K562 (cell line): ENCODE results near the gene RGS3. TPM values are rescaled to one million over a fixed set of nuclear protein-coding genes. Genes with fewer than 3 reads are reported as not detected.

Experiments
- ATAC-seq: fragments of 200-7000 bp; cut with Tn5 transposase; 3 replicates; pipeline ENCODE4 v1.9.1; 2020; ENCODE audit warnings: moderate library complexity
- BruUV-seq: library from RNA; stranded (reverse); fragments of 400-500 nt; replicated peaks from 2 replicates; lab custom pipeline; 2021; lab: Mats Ljungman, UMichigan
- CTCF ChIA-PET: fragments of 300-600 bp; formaldehyde crosslinking; extraction: SDS; loops from one replicate; lab custom pipeline; 2021; ENCODE audit warnings: low intra/inter-chr PET ratio; lab: Yijun Ruan, JAX
- POLR2A ChIA-PET: fragments of 300-600, 350-650 bp; sonication (Branson Sonifier 250); formaldehyde crosslinking; extraction: SDS; loops from one replicate; lab custom pipeline; 2021; ENCODE audit warnings: antibody characterized with exemption, inconsistent platforms; lab: Yijun Ruan, JAX
- DNase-seq, 4 experiments: peaks; one replicate each; pipeline versions ENCODE4 v3.0.0 to v3.0.0-alpha.2; 2011 to 2018; ENCODE audit warnings: low spot score in 3 of 4, mixed read lengths in 3 of 4; ENCODE audit errors: extremely low read depth in 1 of 4
- FAIRE-seq: peaks from 2 replicates; lab custom pipeline; 2011; peaks lifted over from hg19 to GRCh38; lab: Jason Lieb, UNC
- H2AFZ ChIP-seq: 2 replicates; pipeline ENCODE4 v1.6.0; 2011; ENCODE audit warnings: low read depth, low read length, control low read depth, inconsistent platforms
- H3K27ac ChIP-seq: fragments of 200-600 bp; 3 replicates; pipeline ENCODE4 v1.8.0; 2011; ENCODE audit warnings: low read depth, mild to moderate bottlenecking, control low read depth, inconsistent platforms, low read length, moderate library complexity, mixed read lengths; ENCODE audit errors: extremely low read depth
- H3K27me3 ChIP-seq, 2 experiments: fragments of 300-600 bp in 1 of 2; 2 replicates in 1 of 2; 3 replicates in 1 of 2; pipeline versions ENCODE4 v1.6.0 to v1.8.0; 2011; ENCODE audit warnings: inconsistent platforms in 2 of 2, low read length in 2 of 2, mild to moderate bottlenecking in 1 of 2, mixed read lengths in 1 of 2, moderate library complexity in 1 of 2; ENCODE audit not compliant: control insufficient read depth in 2 of 2, insufficient read depth in 2 of 2
- H3K36me3 ChIP-seq: fragments of 300-600 bp; 3 replicates; pipeline ENCODE4 v1.8.0; 2011; ENCODE audit warnings: mild to moderate bottlenecking, low read length, inconsistent platforms; ENCODE audit not compliant: control insufficient read depth, insufficient read depth
- H3K4me1 ChIP-seq, 2 experiments: fragments of 200-600 bp in 1 of 2; replicated peaks in 1 of 2; 2 replicates in 1 of 2; 3 replicates in 1 of 2; pipeline versions ENCODE4 v1.5.1 to v1.8.0; 2011; ENCODE audit warnings: inconsistent platforms in 2 of 2, low read length in 2 of 2, mild to moderate bottlenecking in 1 of 2, mixed read lengths in 1 of 2, moderate library complexity in 1 of 2; ENCODE audit not compliant: control insufficient read depth in 2 of 2, insufficient read depth in 2 of 2
- H3K4me2 ChIP-seq: 2 replicates; pipeline ENCODE4 v1.6.1; 2011; ENCODE audit warnings: low read length, control low read depth, inconsistent platforms, mixed read lengths; ENCODE audit not compliant: insufficient read depth
- H3K4me3 ChIP-seq: fragments of 200-600 bp; sonication (generic), shearing (Covaris generic); 2 replicates; pipeline ENCODE4 v1.5.1; 2016; ENCODE audit warnings: control low read depth, inconsistent platforms
- H3K79me2 ChIP-seq: fragments of 200-600 bp; 3 replicates; pipeline ENCODE4 v1.8.0; 2011; ENCODE audit warnings: low read length, inconsistent platforms; ENCODE audit not compliant: control insufficient read depth, insufficient read depth
- H3K9ac ChIP-seq, 2 experiments: 2 replicates each; pipeline versions ENCODE4 v1.6.0 to v1.6.1; 2011; ENCODE audit warnings: low read depth in 2 of 2, low read length in 2 of 2, control low read depth in 1 of 2, inconsistent platforms in 1 of 2, mild to moderate bottlenecking in 1 of 2, mixed read lengths in 1 of 2; ENCODE audit not compliant: insufficient read depth in 1 of 2
- H3K9me1 ChIP-seq: one replicate; pipeline ENCODE4 v1.6.0; 2011; ENCODE audit warnings: inconsistent platforms, mild to moderate bottlenecking, low read length, moderate library complexity; ENCODE audit not compliant: control insufficient read depth, insufficient read depth
- H3K9me3 ChIP-seq: replicated peaks from 2 replicates; pipeline ENCODE4 v1.5.1; 2011; ENCODE audit warnings: low read depth, low read length, inconsistent platforms; ENCODE audit not compliant: control insufficient read depth, insufficient read depth
- H4K20me1 ChIP-seq: replicated peaks from 2 replicates; pipeline ENCODE4 v1.6.1; 2011; ENCODE audit warnings: low read length, inconsistent platforms, mixed read lengths; ENCODE audit not compliant: control insufficient read depth, insufficient read depth
- ELF2 ChIP-seq: fragments of 250-450 bp; sonication (Bioruptor Pico); IDR thresholded peaks from 2 replicates; pipeline ENCODE4 v1.5.0; 2021; ENCODE audit warnings: mild to moderate bottlenecking
- HDAC2 ChIP-seq: fragments of 450-650 bp; IDR thresholded peaks from 2 replicates; pipeline ENCODE4 v1.6.1; 2016; ENCODE audit warnings: mild to moderate bottlenecking
- HDAC3 ChIP-seq: fragments of 450-650 bp; IDR thresholded peaks from 2 replicates; pipeline ENCODE4 v1.6.1; 2018; ENCODE audit warnings: borderline replicate concordance, mild to moderate bottlenecking, moderate library complexity; ENCODE audit not compliant: partially characterized antibody
- IRF1 ChIP-seq: sonication (generic); formaldehyde crosslinking; IDR thresholded peaks from 2 replicates; pipeline ENCODE4 v1.8.0; 2022; ENCODE audit warnings: missing genetic modification reagents, mild to moderate bottlenecking, borderline replicate concordance
- L3MBTL2 ChIP-seq: fragments of 450-650 bp; IDR thresholded peaks from 2 replicates; pipeline ENCODE4 v1.6.1; 2016; ENCODE audit warnings: mild to moderate bottlenecking, moderate library complexity
- MEF2D ChIP-seq: conservative IDR thresholded peaks from 2 replicates; pipeline ENCODE4 v1.6.1; 2016; ENCODE audit warnings: low read depth, missing genetic modification characterization, missing compliant biosample characterization
- NFE2 ChIP-seq: IDR thresholded peaks from 2 replicates; pipeline ENCODE4 v1.6.1; 2014; ENCODE audit warnings: antibody characterized with exemption, low read depth
- NFIC ChIP-seq: fragments of 450-650 bp; IDR thresholded peaks from 2 replicates; pipeline ENCODE4 v1.6.1; 2017; ENCODE audit warnings: mild to moderate bottlenecking, inconsistent platforms
- NR2C1 ChIP-seq, 2 experiments: fragments of 450-650 bp; IDR thresholded peaks; 2 replicates each; pipeline ENCODE4 v1.6.1; 2017; ENCODE audit warnings: mild to moderate bottlenecking in 2 of 2, antibody characterized with exemption in 1 of 2, inconsistent platforms in 1 of 2, missing compliant biosample characterization in 1 of 2, missing genetic modification characterization in 1 of 2
- USF1 ChIP-seq: sonication (generic); formaldehyde crosslinking; IDR thresholded peaks from 2 replicates; pipeline ENCODE4 v1.9.0; 2022; ENCODE audit warnings: mild to moderate bottlenecking, missing genetic modification reagents
- ZC3H11A ChIP-seq: IDR thresholded peaks from 2 replicates; pipeline ENCODE4 v1.6.1; 2012; ENCODE audit warnings: low read depth, low read length, improper control_type of control experiment
- ZFP36 ChIP-seq: fragments of 150-350 bp; IDR thresholded peaks from 2 replicates; pipeline ENCODE4 v1.6.1; 2018; ENCODE audit warnings: low read length, low read depth; ENCODE audit not compliant: partially characterized antibody
- ZNF316 ChIP-seq: fragments of 450-650 bp; IDR thresholded peaks from 2 replicates; pipeline ENCODE4 v1.6.1; 2016
- ZNF41 ChIP-seq: fragments of 250-450 bp; sonication (Bioruptor Pico); conservative IDR thresholded peaks from 2 replicates; pipeline ENCODE4 v1.4.0; 2020; ENCODE audit warnings: mild to moderate bottlenecking
- ZNF507 ChIP-seq: conservative IDR thresholded peaks from 2 replicates; pipeline ENCODE4 v1.6.1; 2017; ENCODE audit warnings: missing genetic modification characterization, missing compliant biosample characterization
- ZNF57 ChIP-seq: fragments of 450-650 bp; formaldehyde crosslinking; IDR thresholded peaks from 2 replicates; pipeline ENCODE4 v1.4.0; 2020; ENCODE audit warnings: mild to moderate bottlenecking, moderate library complexity
- ZNF699 ChIP-seq: fragments of 250-450 bp; sonication (Bioruptor Pico); IDR thresholded peaks from 2 replicates; pipeline ENCODE4 v1.8.0; 2021; ENCODE audit warnings: mild to moderate bottlenecking, moderate library complexity; ENCODE audit not compliant: insufficient replicate concordance
- WGBS: fragments of 100-300 bp; shearing (Covaris generic); methylation state at CpG from one replicate; pipeline ENCODE4 v1.1.6; 2016; ENCODE audit warnings: low coverage, mixed read lengths; ENCODE audit not compliant: insufficient coverage; ENCODE audit errors: missing lambda C conversion rate; 5-methylcytosine and 5-hydroxymethylcytosine counted together
- in situ Hi-C: fragments of 300-500 bp; cut with MboI; formaldehyde crosslinking; loops from 4 replicates; pipeline ENCODE4 v1.15.0; 2018; ENCODE audit warnings: inconsistent platforms, mixed read lengths
- intact Hi-C: fragments of 100-400 bp; cut with micrococcal nuclease; formaldehyde crosslinking; loops from 2 replicates; pipeline ENCODE4 v1.14.2; 2022
- polyA plus RNA-seq, 8 experiments: library from polyadenylated mRNA; depleted of rRNA in 4 of 8; stranded (reverse) in 5 of 8; unstranded in 3 of 8; fragments of >200 nt; fragmentation: Nextera tagmentation in 2 of 8; fragmentation: Illumina TruSeq in 1 of 8; extraction: Ambion mirVana in 2 of 8; extraction: Trizol in 1 of 8; gene quantifications; 2 replicates each; pipeline versions ENCODE4 v1.2.1 to v1.2.3, GENCODE V29; 2011 to 2014; ENCODE audit warnings: inconsistent platforms in 1 of 8, missing spikeins in 1 of 8
- total RNA-seq, 7 experiments: library from RNA; depleted of rRNA in 6 of 7; stranded (reverse); fragments of >200 nt in 6 of 7; fragmentation: Illumina TruSeq in 2 of 7; extraction: Trizol in 2 of 7; gene quantifications; 2 replicates each; pipeline versions ENCODE4 v1.2.1 to v1.2.3, GENCODE V29; 2011 to 2021; ENCODE audit warnings: low replicate concordance in 1 of 7

RGS3 gene
- total and polyA plus RNA-seq, 9 of the 15 experiments (the other 6 are each of a cell fraction or from before 2014, with no cell fraction given): 0.08 to 2.9 (median 0.95) TPM

GRCh38 chr9:113603773-113604172, 140.2 kb downstream of the RGS3 start:
- intact Hi-C loops (no loop called here), in situ Hi-C loops (loop anchor here (5.0 kb wide), 1 partner anchor 54 kb away; no protein-coding TSS in a partner anchor)
- no peaks in the 10 kb centered on the region for H3K36me3 ChIP-seq
- H2AFZ ChIP-seq: no peak overlapping the region
- H3K27me3 ChIP-seq: peaks cover 9 to 13% of the 10 kb centered on the region in 2 experiments; a peak in 2 of 5 replicates
- whole genome bisulfite sequencing: 50% methylated on average over 5 of the region's 5 CpGs
- no TSS peak for BruUV-seq
- H3K9ac ChIP-seq: no peak overlapping the region
- no peak overlapping the region for H3K27ac ChIP-seq
- H3K4me1 ChIP-seq: peaks cover 9 to 10% of the 10 kb centered on the region in 2 experiments
- no peak for DNase-seq
- no peak for ATAC-seq
- CTCF ChIA-PET: no interaction called here
- H4K20me1 ChIP-seq: no peaks in the 10 kb centered on the region
- no peaks in the 10 kb centered on the region for H3K79me2 ChIP-seq
- no peaks in the 10 kb centered on the region for H3K9me3 ChIP-seq
- H3K9me1 ChIP-seq: no peaks in the 10 kb centered on the region
- FAIRE-seq: no peak
- H3K4me3 ChIP-seq: no peak overlapping the region
- POLR2A ChIA-PET: interaction anchor here (2.0 kb wide), 1 partner anchor 12 kb away, joined by 5 read pairs; no protein-coding TSS in a partner anchor
- H3K4me2 ChIP-seq: no peak overlapping the region
- TF ChIP-seq ZFP36: peak; percentile 65
- TF ChIP-seq NFIC: no peak
- no peak for TF ChIP-seq ZNF57 (CRISPR knock-in tag)

- no peak overlapping the region for H3K4me3 ChIP-seq
- no peaks in the 10 kb centered on the region for H3K79me2 ChIP-seq
- ChIA-PET CTCF (no interaction called here), POLR2A (no interaction called here)
- no peak overlapping the region for H3K4me2 ChIP-seq
- peak overlapping the region; percentile 65 for H2AFZ ChIP-seq
- ATAC-seq (no peak), DNase-seq (no peak), FAIRE-seq (no peak)
- intact Hi-C loops: no loop called here
- no TSS peak for BruUV-seq
- H3K9ac ChIP-seq: no peak overlapping the region
- no peak overlapping the region for H3K27ac ChIP-seq
- in situ Hi-C loops: loop anchor here (5.0 kb wide), 1 partner anchor 53 kb away; no protein-coding TSS in a partner anchor
- no peaks in the 10 kb centered on the region for H4K20me1 ChIP-seq
- H3K9me1 ChIP-seq: no peaks in the 10 kb centered on the region
- WGBS: 53% methylated on average over 3 of the region's 3 CpGs
- H3K27me3 ChIP-seq: peaks cover 10 to 17% of the 10 kb centered on the region in 2 experiments; a peak in 3 of 5 replicates
- no peaks in the 10 kb centered on the region for H3K9me3 ChIP-seq
- no peaks in the 10 kb centered on the region for H3K36me3 ChIP-seq
- peaks cover 9 to 10% of the 10 kb centered on the region in 2 experiments for H3K4me1 ChIP-seq
- peak; percentile 85 for TF ChIP-seq USF1 (CRISPR knock-in tag)
- TF ChIP-seq ZNF41 (CRISPR knock-in tag): no peak
- TF ChIP-seq NR2C1 (IDR thresholded peaks at IDR 0.05): no peak
- no peak for TF ChIP-seq NR2C1 (tag; IDR thresholded peaks at IDR 0.05)
- no peak for TF ChIP-seq NFE2
- TF ChIP-seq ZNF507: no peak
- no peak for TF ChIP-seq IRF1 (CRISPR knock-in tag)
- TF ChIP-seq ZNF316: no peak
- TF ChIP-seq L3MBTL2: peak; percentile 59; the same call in 1 of the 2 replicates
- TF ChIP-seq MEF2D (tag): no peak
- TF ChIP-seq HDAC2: no peak
- no peak for TF ChIP-seq ZC3H11A
- no peak for TF ChIP-seq ELF2 (CRISPR knock-in tag)
- TF ChIP-seq HDAC3: no peak
- no peak for TF ChIP-seq ZNF699 (CRISPR knock-in tag)
Measured at GRCh38 chr9:113604393-113604792, 140.9 kb downstream of the RGS3 start.
